ENCODE data around the gene MRPS12. TPM values are rescaled to one million over a fixed set of nuclear protein-coding genes. Genes with fewer than 3 reads are reported as not detected.
A peak's percentile ranks its signal among the peaks of the same experiment; 100 is the strongest.

Gene MRPS12
- total and polyA plus RNA-seq, 2 of the 13 experiments (the other 11 are each of a cell fraction or from before 2014, with no cell fraction given), result 27.5 to 54.8 TPM

- TF ChIP-seq IKZF4 (CRISPR knock-in tag; IDR thresholded peaks at IDR 0.05; ENCODE audit: borderline replicate concordance, low read depth, not compliant biosample characterization) (no peak), ZNF709 (CRISPR knock-in tag; IDR thresholded peaks at IDR 0.05) (no peak), ZSCAN31 (CRISPR knock-in tag; IDR thresholded peaks at IDR 0.05; ENCODE audit: low read depth) (no peak), ZNF367 (CRISPR knock-in tag; IDR thresholded peaks at IDR 0.05; ENCODE audit: borderline replicate concordance) (no peak), POGZ (CRISPR knock-in tag; IDR thresholded peaks at IDR 0.05) (no peak), KDM3A (CRISPR knock-in tag; IDR thresholded peaks at IDR 0.05; ENCODE audit: low read depth) (no peak), FOXK1 (CRISPR knock-in tag; IDR thresholded peaks at IDR 0.05; ENCODE audit: borderline replicate concordance, low read depth) (no peak), STAG1 (CRISPR knock-in tag; IDR thresholded peaks at IDR 0.05) (peak; percentile 51), SRSF4 (IDR thresholded peaks at IDR 0.05; ENCODE audit: low read depth, low read length, poor library complexity, severe bottlenecking) (no peak), BRCA1 (CRISPR knock-in tag; IDR thresholded peaks at IDR 0.05) (no peak), DNMT3B (CRISPR knock-in tag; conservative IDR thresholded peaks at IDR 0.05) (no peak), NFKBIZ (CRISPR knock-in tag; IDR thresholded peaks at IDR 0.05) (no peak), MATR3 (CRISPR knock-in tag; IDR thresholded peaks at IDR 0.05) (no peak), ZNF816 (CRISPR knock-in tag; IDR thresholded peaks at IDR 0.05; ENCODE audit: borderline replicate concordance) (no peak), ZNF569 (CRISPR knock-in tag; IDR thresholded peaks at IDR 0.05; ENCODE audit: borderline replicate concordance) (no peak), ZBTB42 (CRISPR knock-in tag; IDR thresholded peaks at IDR 0.05) (no peak), PRPF4 (IDR thresholded peaks at IDR 0.05; ENCODE audit: low read depth, low read length, poor library complexity, severe bottlenecking) (no peak), ELF1 (CRISPR knock-in tag; IDR thresholded peaks at IDR 0.05) (no peak), THAP11 (CRISPR knock-in tag; IDR thresholded peaks at IDR 0.05) (no peak), SOX6 (IDR thresholded peaks at IDR 0.05) (no peak), SOX6 (CRISPR knock-in tag; IDR thresholded peaks at IDR 0.05) (no peak), DNMT1 (CRISPR knock-in tag; IDR thresholded peaks at IDR 0.05) (0 out of 2 replicates have a peak, but pooled peaks have one; percentile 5), ZNF205 (CRISPR knock-in tag; IDR thresholded peaks at IDR 0.05) (no peak), TOE1 (CRISPR knock-in tag; IDR thresholded peaks at IDR 0.05) (no peak), ATM (IDR thresholded peaks at IDR 0.05; ENCODE audit: borderline replicate concordance) (no peak), CREM (IDR thresholded peaks at IDR 0.05) (no peak), CREM (CRISPR knock-in tag; IDR thresholded peaks at IDR 0.05) (no peak), ZBTB39 (CRISPR knock-in tag; IDR thresholded peaks at IDR 0.05) (no peak), SNAI1 (CRISPR knock-in tag; IDR thresholded peaks at IDR 0.05; ENCODE audit: borderline replicate concordance) (no peak), SKIL (CRISPR knock-in tag; IDR thresholded peaks at IDR 0.05; ENCODE audit: borderline replicate concordance) (no peak)
These were observed 1.9 kb downstream of the MRPS12 start (continued) for GRCh38 chr19:38932425-38933179.
